Measurements from ENCODE around the gene C1orf21.

- TF ChIP-seq POLR2AphosphoS5 (IDR thresholded peaks at IDR 0.05; ENCODE audit: low read depth, low read length), result no peak
- no peak for TF ChIP-seq POLR2A (IDR thresholded peaks at IDR 0.05; ENCODE audit: low read depth, low read length)
- TF ChIP-seq TAF1 (IDR thresholded peaks at IDR 0.05; ENCODE audit: low read depth, low read length), result no peak
These were observed 3.0 kb upstream of the C1orf21 start for GRCh38 chr1:184383772-184384323.

All from GM12891 (cell line).